GM19455 (cell line): ENCODE measurements around the gene GGPS1.
"Not testable (repeated sequence)": the region's sequence is repeated elsewhere in the genome, so short reads cannot be mapped to it uniquely, and the experiment has no call there.

Experiments used
- ATAC-seq: cut with Tn5 transposase; IDR thresholded peaks from one replicate; pipeline ENCODE4 v1.9.1; 2021; ENCODE audit not compliant: unreplicated experiment

GGPS1 gene

GRCh38 chr1:235336903-235337302, 8.5 kb downstream of the GGPS1 start:
- no peak for ATAC-seq

GRCh38 chr1:235339746-235340145, 11.4 kb downstream of the GGPS1 start:
- no peak for ATAC-seq

- no peak for ATAC-seq
Measured at GRCh38 chr1:235341334-235341733, 13.0 kb downstream of the GGPS1 start.

GRCh38 chr1:235342039-235342438, 13.7 kb downstream of the GGPS1 start:
- ATAC-seq = no peak

GRCh38 chr1:235342471-235342870, 14.1 kb downstream of the GGPS1 start:
- ATAC-seq = no peak

- ATAC-seq = no peak
Measured at GRCh38 chr1:235343726-235344125, 15.4 kb downstream of the GGPS1 start.

- ATAC-seq = no peak
Measured at GRCh38 chr1:235351441-235351840, 23.1 kb downstream of the GGPS1 start.

GRCh38 chr1:235351898-235352297, 23.5 kb downstream of the GGPS1 start:
- ATAC-seq = no peak

- no peak for ATAC-seq
Measured at GRCh38 chr1:235357485-235358373, 29.4 kb downstream of the GGPS1 start.

GRCh38 chr1:235358899-235359298, 30.5 kb downstream of the GGPS1 start:
- no peak for ATAC-seq

GRCh38 chr1:235364189-235364588, 35.8 kb downstream of the GGPS1 start:
- not testable (repeated sequence) for ATAC-seq

- no peak for ATAC-seq
Measured at GRCh38 chr1:235366286-235366685, 37.9 kb downstream of the GGPS1 start.

- ATAC-seq = peak; percentile 99
Measured at GRCh38 chr1:235367000-235367908, 38.9 kb downstream of the GGPS1 start, which contains the start of gene TBCE. Gene TBCE, plus strand, starts transcription at chr1:235367427. Its CDS starts 12,623 bp downstream, at chr1:235380050.

GRCh38 chr1:235368428-235368827, 40.1 kb downstream of the GGPS1 start:
- ATAC-seq = no peak

- ATAC-seq = no peak
Measured at GRCh38 chr1:235369802-235370201, 41.4 kb downstream of the GGPS1 start.

GRCh38 chr1:235375919-235376605, 47.7 kb downstream of the GGPS1 start:
- ATAC-seq = no peak

- not testable (repeated sequence) for ATAC-seq
Measured at GRCh38 chr1:235378134-235378735, 49.9 kb downstream of the GGPS1 start.

GRCh38 chr1:235381955-235382739, 53.8 kb downstream of the GGPS1 start:
- not testable (repeated sequence) for ATAC-seq

GRCh38 chr1:235385633-235386032, 57.3 kb downstream of the GGPS1 start:
- not testable (repeated sequence) for ATAC-seq

- ATAC-seq = no peak
Measured at GRCh38 chr1:235391874-235392273, 63.5 kb downstream of the GGPS1 start.
